SK-N-SH (cell line): ENCODE data around the gene MRFAP1L1. TPM values are rescaled to one million over a fixed set of nuclear protein-coding genes. Genes with fewer than 3 reads are reported as not detected.

Source experiments
- CTCF ChIA-PET: fragments of 300-600, 350-600 bp; formaldehyde crosslinking; extraction: SDS; loops from one replicate; lab custom pipeline; 2021; lab: Yijun Ruan, JAX
- POLR2A ChIA-PET: fragments of 350-600 bp; sonication (Branson Sonifier 250); formaldehyde crosslinking; extraction: SDS; loops from one replicate; lab custom pipeline; 2020; ENCODE audit warnings: antibody characterized with exemption, inconsistent platforms; lab: Yijun Ruan, JAX
- DNase-seq: peaks from one replicate; pipeline ENCODE4 v3.0.0; 2012
- H2AFZ ChIP-seq: fragments of 200-600 bp; sonication (generic); 2 replicates; pipeline ENCODE4 v1.8.1; 2016; ENCODE audit warnings: antibody characterized with exemption, mild to moderate bottlenecking, low read depth
- H3F3A ChIP-seq: fragments of 200-600 bp; sonication (generic); replicated peaks from 2 replicates; pipeline ENCODE3; 2016; ENCODE audit warnings: antibody characterized with exemption, mild to moderate bottlenecking; ENCODE audit not compliant: insufficient read depth
- H3K27ac ChIP-seq, 2 experiments: fragments of 200-500 bp in 1 of 2; fragments of 200-600 bp in 1 of 2; sonication (Bioruptor generic) in 1 of 2; sonication (generic), shearing (Covaris generic) in 1 of 2; 2 replicates each; pipeline versions ENCODE4 v1.5.1 to v1.6.1; 2014 to 2016; ENCODE audit warnings: low read depth in 2 of 2, inconsistent platforms in 1 of 2, low read length in 1 of 2, mild to moderate bottlenecking in 1 of 2, mixed read lengths in 1 of 2
- H3K27me3 ChIP-seq: fragments of 200-600 bp; sonication (generic), shearing (Covaris generic); 2 replicates; pipeline ENCODE4 v1.6.1; 2016; ENCODE audit warnings: mixed run types; ENCODE audit not compliant: insufficient read depth
- H3K36me3 ChIP-seq, 2 experiments: fragments of 200-500 bp in 1 of 2; fragments of 200-600 bp in 1 of 2; sonication (Bioruptor generic) in 1 of 2; sonication (generic) in 1 of 2; replicated peaks in 1 of 2; 2 replicates each; pipeline versions ENCODE3 to v1.5.1; 2014 to 2016; ENCODE audit warnings: low read length in 1 of 2, mild to moderate bottlenecking in 1 of 2; ENCODE audit not compliant: insufficient read depth in 2 of 2, control insufficient read depth in 1 of 2
- H3K4me1 ChIP-seq, 2 experiments: fragments of 200-500 bp in 1 of 2; fragments of 200-600 bp in 1 of 2; sonication (Bioruptor generic) in 1 of 2; sonication (generic), shearing (Covaris generic) in 1 of 2; 2 replicates each; pipeline versions ENCODE4 v1.5.1 to v1.6.1; 2014 to 2016; ENCODE audit warnings: low read depth in 1 of 2, low read length in 1 of 2, mixed run types in 1 of 2; ENCODE audit not compliant: insufficient read depth in 2 of 2, control insufficient read depth in 1 of 2
- H3K4me2 ChIP-seq: fragments of 200-600 bp; sonication (generic), shearing (Covaris generic); 2 replicates; pipeline ENCODE4 v1.6.1; 2017; ENCODE audit warnings: mixed run types
- H3K4me3 ChIP-seq, 2 experiments: fragments of 200-500 bp in 1 of 2; fragments of 200-600 bp in 1 of 2; sonication (Bioruptor generic) in 1 of 2; sonication (generic), shearing (Covaris generic) in 1 of 2; 2 replicates each; pipeline versions ENCODE4 v1.5.1 to v1.8.1; 2014 to 2016; ENCODE audit warnings: low read depth in 2 of 2, inconsistent platforms in 1 of 2, low read length in 1 of 2, mild to moderate bottlenecking in 1 of 2, mixed read lengths in 1 of 2, moderate library complexity in 1 of 2
- H3K79me2 ChIP-seq: fragments of 200-600 bp; sonication (generic); 2 replicates; pipeline ENCODE4 v1.8.1; 2017; ENCODE audit warnings: mild to moderate bottlenecking; ENCODE audit not compliant: insufficient read depth
- H3K9ac ChIP-seq: fragments of 200-600 bp; sonication (generic); 2 replicates; pipeline ENCODE4 v1.6.1; 2017; ENCODE audit warnings: mixed run types
- H3K9me2 ChIP-seq: fragments of 200-600 bp; sonication (generic); 2 replicates; pipeline ENCODE4 v1.6.1; 2017; ENCODE audit warnings: mixed run types
- H3K9me3 ChIP-seq: fragments of 200-600 bp; sonication (generic); 2 replicates; pipeline ENCODE4 v1.6.1; 2017; ENCODE audit warnings: mixed run types, mild to moderate bottlenecking, moderate library complexity
- H4K20me1 ChIP-seq: fragments of 200-600 bp; sonication (generic); 2 replicates; pipeline ENCODE4 v1.6.1; 2017; ENCODE audit warnings: mild to moderate bottlenecking, mixed run types; ENCODE audit not compliant: insufficient read depth
- ELF1 ChIP-seq: IDR thresholded peaks from 2 replicates; pipeline ENCODE4 v1.4.0; 2012
- EZH2phosphoT487 ChIP-seq: fragments of 200-600 bp; sonication (generic); IDR thresholded peaks from 2 replicates; pipeline ENCODE4 v1.6.1; 2017; ENCODE audit warnings: low read depth, mixed run types, mild to moderate bottlenecking, antibody characterized with exemption, moderate library complexity, borderline replicate concordance
- FOSL2 ChIP-seq: IDR thresholded peaks from 2 replicates; pipeline ENCODE4 v1.4.0; 2012; ENCODE audit warnings: low read depth, mild to moderate bottlenecking, moderate library complexity, borderline replicate concordance
- JUND ChIP-seq: IDR thresholded peaks from 2 replicates; pipeline ENCODE4 v1.4.0; 2012
- MEF2A ChIP-seq: IDR thresholded peaks from 2 replicates; pipeline ENCODE4 v1.4.0; 2012; ENCODE audit warnings: low read depth, borderline replicate concordance
- NFIC ChIP-seq: IDR thresholded peaks from 2 replicates; pipeline ENCODE4 v1.4.0; 2012; ENCODE audit warnings: borderline replicate concordance
- PBX3 ChIP-seq: IDR thresholded peaks from 2 replicates; pipeline ENCODE4; 2012
- POLR2AphosphoS5 ChIP-seq: IDR thresholded peaks from 2 replicates; pipeline ENCODE4 v1.6.1; 2012; ENCODE audit warnings: low read depth, low read length
- RAD21 ChIP-seq: IDR thresholded peaks from 2 replicates; pipeline ENCODE4 v1.6.1; 2012; ENCODE audit warnings: mild to moderate bottlenecking, low read length
- RCOR1 ChIP-seq: fragments of 150-350 bp; IDR thresholded peaks from 2 replicates; pipeline ENCODE4 v1.6.1; 2017; ENCODE audit warnings: antibody characterized with exemption, low read length
- RFX5 ChIP-seq: IDR thresholded peaks from 2 replicates; pipeline ENCODE4 v1.6.1; 2012; ENCODE audit warnings: mild to moderate bottlenecking, improper control_type of control experiment, low read length
- SMC3 ChIP-seq: IDR thresholded peaks from 2 replicates; pipeline ENCODE4 v1.6.1; 2012; ENCODE audit warnings: low read depth, low read length, improper control_type of control experiment
- TAF1 ChIP-seq: IDR thresholded peaks from 2 replicates; pipeline ENCODE4 v1.6.1; 2012; ENCODE audit warnings: low read depth, mild to moderate bottlenecking, low read length, moderate library complexity, borderline replicate concordance
- TCF12 ChIP-seq: IDR thresholded peaks from 2 replicates; pipeline ENCODE4 v1.4.0; 2012
- TEAD4 ChIP-seq: IDR thresholded peaks from 2 replicates; pipeline ENCODE4 v1.4.0; 2012; ENCODE audit warnings: mild to moderate bottlenecking, borderline replicate concordance; ENCODE audit not compliant: insufficient read depth
- YY1 ChIP-seq: IDR thresholded peaks from 2 replicates; pipeline ENCODE4 v1.4.0; 2012; ENCODE audit warnings: low read depth, mild to moderate bottlenecking
- ZBTB33 ChIP-seq: IDR thresholded peaks from 2 replicates; pipeline ENCODE4 v1.4.0; 2012; ENCODE audit warnings: low read depth, borderline replicate concordance
- WGBS: methylation state at CpG from one replicate; pipeline ENCODE4 v1.1.6; 2017; ENCODE audit warnings: low lambda C conversion rate; 5-methylcytosine and 5-hydroxymethylcytosine counted together
- polyA plus RNA-seq, 3 experiments: library from polyadenylated mRNA; depleted of rRNA; stranded (reverse); fragments of >200 nt; gene quantifications; 2 replicates each; pipeline ENCODE4 v1.2.3, GENCODE V29; 2012
- TF ChIP-seq, protein P1 (sequence below): fragments of 150-350 bp; IDR thresholded peaks from 2 replicates; pipeline ENCODE4 v1.6.1; 2017; ENCODE audit warnings: antibody characterized with exemption, low read length, low read depth, borderline replicate concordance
- TF ChIP-seq, protein P2 (sequence below): IDR thresholded peaks from 2 replicates; pipeline ENCODE4 v1.4.0; 2012; ENCODE audit warnings: low read depth

Gene MRFAP1L1
- polyA plus RNA-seq, 1 of the 3 experiments (the other 2 are of a cell fraction) = 60.3 TPM

GRCh38 chr4:6671648-6672047 lies 38.0 kb downstream of the MRFAP1L1 start:
- H3K9me3 ChIP-seq = no peaks in the 10 kb centered on the region
- H3K4me3 ChIP-seq = no peak overlapping the region
- no peak for DNase-seq
- H3K27me3 ChIP-seq = no peaks in the 10 kb centered on the region
- H3K9ac ChIP-seq = no peak overlapping the region
- no peak overlapping the region for H3K4me2 ChIP-seq
- H3K4me1 ChIP-seq = peaks cover 16 to 17% of the 10 kb centered on the region in 2 experiments; a peak in 2 of 4 replicates
- peaks cover 16% of the 10 kb centered on the region for H3F3A ChIP-seq
- H3K79me2 ChIP-seq = peaks cover 23% of the 10 kb centered on the region
- WGBS = 89% methylated on average over 1 of the region's 1 CpG
- peaks cover 14% of the 10 kb centered on the region for H4K20me1 ChIP-seq
- peaks cover 9 to 11% of the 10 kb centered on the region in 2 experiments for H3K36me3 ChIP-seq
- ChIA-PET CTCF (no interaction called here), POLR2A (no interaction called here)
- no peak overlapping the region for H3K27ac ChIP-seq
- no peaks in the 10 kb centered on the region for H3K9me2 ChIP-seq
- H2AFZ ChIP-seq = no peak overlapping the region
- TF ChIP-seq TCF12 (no peak), TEAD4 (no peak), EZH2phosphoT487 (no peak), MEF2A (no peak), NFIC (no peak), YY1 (no peak), RAD21 (no peak), RFX5 (no peak), TAF1 (no peak), SMC3 (no peak), ELF1 (no peak), JUND (no peak), POLR2AphosphoS5 (no peak), ZBTB33 (no peak), PBX3 (no peak), RCOR1 (no peak), FOSL2 (no peak)
- TF ChIP-seq, protein P1, sequence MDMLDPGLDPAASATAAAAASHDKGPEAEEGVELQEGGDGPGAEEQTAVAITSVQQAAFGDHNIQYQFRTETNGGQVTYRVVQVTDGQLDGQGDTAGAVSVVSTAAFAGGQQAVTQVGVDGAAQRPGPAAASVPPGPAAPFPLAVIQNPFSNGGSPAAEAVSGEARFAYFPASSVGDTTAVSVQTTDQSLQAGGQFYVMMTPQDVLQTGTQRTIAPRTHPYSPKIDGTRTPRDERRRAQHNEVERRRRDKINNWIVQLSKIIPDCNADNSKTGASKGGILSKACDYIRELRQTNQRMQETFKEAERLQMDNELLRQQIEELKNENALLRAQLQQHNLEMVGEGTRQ = no peak
- TF ChIP-seq, protein P2, sequence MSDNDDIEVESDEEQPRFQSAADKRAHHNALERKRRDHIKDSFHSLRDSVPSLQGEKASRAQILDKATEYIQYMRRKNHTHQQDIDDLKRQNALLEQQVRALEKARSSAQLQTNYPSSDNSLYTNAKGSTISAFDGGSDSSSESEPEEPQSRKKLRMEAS = no peak
